ENCODE results near the gene VAMP3.
A peak's percentile ranks its signal among the peaks of the same experiment; 100 is the strongest.

Gene VAMP3, protein sequence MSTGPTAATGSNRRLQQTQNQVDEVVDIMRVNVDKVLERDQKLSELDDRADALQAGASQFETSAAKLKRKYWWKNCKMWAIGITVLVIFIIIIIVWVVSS

GRCh38 chr1:7770997-7771822, at the start of gene VAMP3:
VAMP3 (plus strand) TSS chr1:7771296; CDS start chr1:7771384, 88 bp downstream.
- DNase-seq (ENCODE audit: low read depth, low spot score): peak; percentile 75

DNA sequence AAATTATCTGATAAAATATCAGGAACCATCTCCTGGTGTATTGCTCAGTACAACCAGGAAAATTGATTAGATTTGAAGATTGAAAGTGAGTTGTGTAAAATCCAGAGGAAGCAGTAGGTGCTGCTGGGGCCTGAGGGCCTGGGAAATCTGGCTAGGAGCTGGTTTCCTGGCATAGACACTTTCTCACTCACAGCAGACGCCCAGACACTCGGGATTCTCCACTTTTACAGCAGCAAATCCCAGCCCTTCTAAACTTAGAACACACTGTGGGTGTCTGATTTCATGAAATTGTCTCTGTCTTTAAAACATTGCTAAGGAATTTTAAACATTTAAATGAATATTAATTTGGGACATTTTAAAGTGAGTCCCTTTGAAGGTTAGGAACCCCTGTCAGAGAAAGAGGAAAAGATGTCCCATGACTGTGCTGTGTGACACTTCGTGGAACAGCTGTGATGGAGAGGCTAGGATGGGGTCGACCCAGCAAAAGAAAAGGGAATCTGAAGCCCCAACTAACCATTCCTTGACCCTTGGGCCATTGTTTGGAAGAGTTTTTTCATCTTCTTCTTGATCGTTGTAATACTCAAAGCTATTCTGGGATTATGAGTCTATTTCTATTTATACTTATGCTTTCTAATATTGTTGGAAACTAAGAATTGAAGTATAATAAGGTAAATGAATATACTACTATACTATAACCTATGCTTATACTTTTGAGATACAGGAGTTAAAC, 49.0 kb upstream of the VAMP3 start:
- no peak for DNase-seq (ENCODE audit: low read depth, low spot score)

GRCh38 chr1:7722670-7723012, 48.5 kb upstream of the VAMP3 start:
- DNase-seq (ENCODE audit: low read depth, low spot score): no peak

GRCh38 chr1:7726623-7727022, 44.5 kb upstream of the VAMP3 start:
- no peak for DNase-seq (ENCODE audit: low read depth, low spot score)

DNA sequence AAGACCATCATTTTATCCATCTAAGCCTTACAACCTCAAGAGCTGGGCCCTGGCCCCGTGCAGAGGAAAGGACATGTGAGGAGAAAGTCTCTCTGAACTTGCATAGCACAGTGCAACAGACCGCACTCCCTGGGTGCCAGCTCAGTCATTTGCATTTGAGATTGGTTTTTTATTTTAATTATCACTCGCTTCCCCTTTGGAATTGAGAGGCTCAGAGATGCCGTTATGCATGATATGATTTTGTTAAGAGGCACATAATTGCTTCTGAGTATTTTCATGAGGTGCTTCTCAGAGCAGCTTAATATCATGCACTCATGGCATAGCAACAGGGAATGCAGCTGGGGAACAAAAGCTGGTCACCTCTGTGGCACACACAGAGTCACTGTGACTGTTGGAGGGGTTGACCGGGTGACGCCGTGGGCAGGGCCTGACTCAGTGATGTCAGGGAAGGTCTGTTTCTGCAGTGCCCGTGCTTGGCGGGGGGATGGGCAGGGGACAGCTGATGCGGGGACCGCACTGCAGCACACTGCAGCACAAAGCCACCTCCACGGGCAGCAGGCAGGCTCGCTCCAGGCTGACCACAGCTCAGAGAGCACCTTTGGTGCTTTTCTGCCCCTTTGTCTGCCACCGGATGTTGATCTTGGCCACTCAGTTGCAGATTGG, 43.2 kb upstream of the VAMP3 start:
- no peak for DNase-seq (ENCODE audit: low read depth, low spot score)

DNA sequence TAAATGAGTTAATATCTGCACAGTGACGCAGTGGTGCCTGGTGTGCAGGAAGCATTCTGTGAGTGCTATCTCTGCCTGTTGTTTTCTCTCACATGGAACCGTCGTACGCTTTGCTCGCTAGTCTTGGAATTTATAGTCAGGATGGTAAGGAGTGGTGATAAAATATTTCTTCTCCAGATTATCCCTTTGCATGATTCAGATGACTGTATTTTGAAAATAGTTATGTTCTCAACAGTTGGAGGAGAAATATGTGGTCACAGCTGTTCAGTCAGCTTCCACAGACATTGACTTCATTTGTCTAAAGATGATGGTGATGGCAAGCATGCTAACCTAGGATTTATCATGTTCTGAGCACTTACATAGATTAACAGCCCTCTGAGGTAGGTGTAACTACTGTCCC, 41.3 kb upstream of the VAMP3 start:
- no peak for DNase-seq (ENCODE audit: low read depth, low spot score)

GRCh38 chr1:7732331-7732730, 38.8 kb upstream of the VAMP3 start:
- no peak for DNase-seq (ENCODE audit: low read depth, low spot score)

GRCh38 chr1:7733276-7733675, 37.8 kb upstream of the VAMP3 start:
- no peak for DNase-seq (ENCODE audit: low read depth, low spot score)

GRCh38 chr1:7738044-7738443, 33.1 kb upstream of the VAMP3 start:
- DNase-seq (ENCODE audit: low read depth, low spot score): no peak

DNA sequence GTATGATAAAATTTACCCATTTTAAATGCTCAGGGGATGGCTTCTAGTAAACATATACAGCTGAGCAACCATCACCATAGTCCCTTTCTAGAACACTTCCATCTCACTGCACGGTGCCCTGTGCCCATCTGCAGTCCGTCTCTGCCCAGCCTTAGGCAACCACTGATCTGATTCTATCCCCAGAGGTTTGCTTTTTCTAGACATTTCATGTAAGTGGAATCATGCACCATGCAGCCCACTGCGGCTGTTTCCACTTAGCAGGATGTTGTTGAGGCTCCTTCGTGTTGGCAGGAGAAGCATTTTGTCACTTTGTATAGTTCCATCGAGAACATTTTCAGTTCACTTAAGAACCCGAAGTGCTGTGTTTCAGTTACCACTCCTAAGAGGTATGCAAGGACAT, 27.8 kb upstream of the VAMP3 start:
- no peak for DNase-seq (ENCODE audit: low read depth, low spot score)

GRCh38 chr1:7744882-7745281, 26.2 kb upstream of the VAMP3 start:
- no peak for DNase-seq (ENCODE audit: low read depth, low spot score)

GRCh38 chr1:7745783-7746182, 25.3 kb upstream of the VAMP3 start:
- DNase-seq (ENCODE audit: low read depth, low spot score): no peak

GRCh38 chr1:7747605-7748004, 23.5 kb upstream of the VAMP3 start:
- no peak for DNase-seq (ENCODE audit: low read depth, low spot score)

DNA sequence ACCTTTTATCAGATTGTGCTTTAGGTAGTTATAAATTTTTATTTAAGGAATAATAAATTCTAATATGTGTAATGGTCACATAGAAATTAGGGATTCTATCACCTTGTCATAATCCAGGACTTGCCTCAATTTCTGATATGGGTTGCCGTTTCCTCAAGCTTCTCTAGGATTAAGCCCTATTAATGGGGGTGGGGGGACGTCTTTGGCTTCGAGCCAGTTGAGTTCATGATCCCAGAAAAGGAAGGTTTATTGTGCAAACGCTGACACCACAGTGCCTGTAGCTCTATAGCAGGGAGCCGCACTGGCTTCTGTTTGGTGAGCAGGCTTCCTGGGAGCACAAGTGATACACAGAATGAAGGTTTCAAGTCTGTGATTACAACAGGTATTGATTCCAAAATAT, 22.0 kb upstream of the VAMP3 start:
- DNase-seq (ENCODE audit: low read depth, low spot score): no peak

- DNase-seq (ENCODE audit: low read depth, low spot score): no peak
Measured at GRCh38 chr1:7751174-7751573, 19.9 kb upstream of the VAMP3 start.

DNA sequence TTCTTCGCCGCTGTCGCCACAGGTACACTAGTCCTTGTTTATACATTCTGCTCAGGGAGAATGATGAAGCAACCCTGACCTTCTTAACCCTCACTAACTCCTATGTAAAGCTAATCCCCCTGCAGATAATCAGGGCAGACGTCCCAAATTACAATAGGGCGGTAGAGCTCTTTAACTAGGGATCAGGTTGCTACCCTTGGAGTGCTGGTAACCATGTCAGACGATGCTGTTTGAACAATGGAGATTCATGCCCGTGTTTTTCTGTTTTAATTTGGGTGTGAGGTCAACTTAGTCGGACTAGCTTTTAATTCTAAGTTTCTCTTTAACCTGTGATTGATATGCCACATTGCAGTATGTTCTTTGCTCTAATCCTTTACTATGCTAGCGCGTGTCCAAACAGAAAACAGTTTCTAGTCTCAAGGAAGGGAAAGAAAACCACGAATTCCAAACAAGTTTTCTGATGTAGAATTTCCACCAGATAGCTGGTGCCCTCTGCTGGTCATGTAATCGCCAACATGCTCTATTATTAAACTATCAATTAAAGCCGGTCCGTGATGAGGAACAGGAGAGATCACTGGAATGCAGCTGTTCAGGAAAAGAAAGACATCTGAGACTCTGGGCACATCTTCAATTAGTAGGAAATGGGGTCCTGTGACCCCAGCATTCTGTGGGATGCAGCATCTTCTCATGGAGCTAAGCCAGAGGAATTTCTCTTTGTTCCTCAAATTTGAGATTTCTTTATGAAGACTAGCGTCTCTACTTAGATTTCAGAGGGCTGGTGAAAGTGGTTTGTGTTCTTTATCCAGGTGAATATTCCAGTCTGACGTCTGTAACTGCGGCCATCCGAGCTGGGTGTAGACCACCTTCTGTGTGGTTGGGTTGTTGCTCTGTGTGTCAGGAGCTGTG, 18.3 kb upstream of the VAMP3 start:
- no peak for DNase-seq (ENCODE audit: low read depth, low spot score)

DNA sequence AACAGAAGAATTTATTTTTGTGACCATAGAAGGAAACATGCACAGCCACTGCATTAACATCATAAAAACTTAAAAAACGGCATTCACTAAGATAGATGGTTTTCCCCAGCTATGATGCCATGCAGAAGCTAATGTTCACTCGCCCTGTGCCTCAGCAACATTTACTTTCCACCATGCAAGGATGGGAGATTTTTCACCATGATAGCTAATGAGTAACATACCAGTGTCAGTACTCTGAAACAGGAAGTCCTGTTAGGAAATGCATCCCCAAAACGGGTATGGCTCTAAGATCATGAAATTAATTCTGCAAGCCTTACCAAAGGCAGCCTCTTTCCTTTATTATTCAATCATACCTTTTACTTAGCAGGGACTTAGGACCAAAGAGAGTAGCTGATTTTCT, 17.5 kb upstream of the VAMP3 start:
- DNase-seq (ENCODE audit: low read depth, low spot score): no peak

GRCh38 chr1:7754234-7754633, 16.9 kb upstream of the VAMP3 start:
- no peak for DNase-seq (ENCODE audit: low read depth, low spot score)

GRCh38 chr1:7755448-7755847, 15.6 kb upstream of the VAMP3 start:
- no peak for DNase-seq (ENCODE audit: low read depth, low spot score)

DNA sequence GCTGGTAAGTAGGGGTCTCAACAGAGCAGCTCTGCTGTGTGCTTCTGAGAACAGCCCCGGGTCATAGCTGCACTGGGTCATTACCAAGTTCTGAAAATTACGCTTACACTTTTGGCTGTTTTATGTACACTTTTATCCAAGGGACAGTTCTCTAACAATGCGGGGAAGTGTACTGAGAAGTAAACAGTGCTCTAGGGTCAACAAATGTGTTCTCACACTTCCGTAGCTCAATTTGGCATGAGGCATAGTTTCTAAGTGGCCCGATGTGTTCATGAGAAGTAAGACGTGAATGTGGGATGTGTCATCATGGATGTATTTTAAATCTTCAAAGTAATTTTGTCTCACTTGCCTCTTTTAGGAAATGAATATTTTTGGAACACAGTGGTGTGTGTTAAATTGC, 10.9 kb upstream of the VAMP3 start:
- DNase-seq (ENCODE audit: low read depth, low spot score): no peak

GRCh38 chr1:7761103-7761502, 10.0 kb upstream of the VAMP3 start:
- no peak for DNase-seq (ENCODE audit: low read depth, low spot score)
